Fibroblast of skin of back (primary cell): ENCODE data around the gene ALX4.

ENCODE experiments used
- DNase-seq: peaks from one replicate; pipeline ENCODE4 v3.0.0-alpha.2; 2013

Gene ALX4

GRCh38 chr11:44315947-44316658 lies 6.2 kb upstream of the ALX4 start:
- peak; percentile 70 for DNase-seq

- DNase-seq: no peak
Observed at GRCh38 chr11:44314733-44315132, 4.8 kb upstream of the ALX4 start.

- DNase-seq: no peak
Observed at GRCh38 chr11:44313761-44314489, 4.0 kb upstream of the ALX4 start.

- DNase-seq: no peak
Observed at GRCh38 chr11:44312876-44313275, 2.9 kb upstream of the ALX4 start.

GRCh38 chr11:44311339-44312261 lies 1.7 kb upstream of the ALX4 start:
- DNase-seq: no peak

GRCh38 chr11:44310463-44311272 lies 729 bp upstream of the ALX4 start:
- no peak for DNase-seq

- DNase-seq: no peak
Observed at GRCh38 chr11:44310206-44310462, 195 bp upstream of the ALX4 start.

GRCh38 chr11:44308923-44309477 lies 939 bp downstream of the ALX4 start:
- peak; percentile 50 for DNase-seq

- no peak for DNase-seq
Observed at GRCh38 chr11:44308256-44308922, 1.6 kb downstream of the ALX4 start.

GRCh38 chr11:44307340-44308099 lies 2.4 kb downstream of the ALX4 start:
- DNase-seq: no peak

GRCh38 chr11:44306918-44307244 lies 3.1 kb downstream of the ALX4 start:
- no peak for DNase-seq

GRCh38 chr11:44306052-44306917 lies 3.7 kb downstream of the ALX4 start:
- DNase-seq: no peak

- DNase-seq: peak; percentile 44
Observed at GRCh38 chr11:44305470-44306051, 4.4 kb downstream of the ALX4 start.

GRCh38 chr11:44305026-44305469 lies 4.9 kb downstream of the ALX4 start:
- DNase-seq: no peak

- DNase-seq: peak; percentile 49
Observed at GRCh38 chr11:44304091-44305025, 5.6 kb downstream of the ALX4 start.

- no peak for DNase-seq
Observed at GRCh38 chr11:44303401-44303938, 6.5 kb downstream of the ALX4 start.

- DNase-seq: peak; percentile 89
Observed at GRCh38 chr11:44301564-44302271, 8.2 kb downstream of the ALX4 start.
